Epithelial cell of prostate (primary cell): Measurements from ENCODE around the gene DNM3.

Experiments used
- DNase-seq: peaks from one replicate; pipeline ENCODE4 v3.0.0-alpha.2; 2011; ENCODE audit warnings: low read depth, low spot score
- H3K27ac ChIP-seq: fragments of 450-650 bp; 2 replicates; pipeline ENCODE4 v1.5.1; 2017; ENCODE audit warnings: mild to moderate bottlenecking

The DNM3 gene

GRCh38 chr1:172083191-172083590 lies 241.9 kb downstream of the DNM3 start:
- no peak overlapping the region for H3K27ac ChIP-seq
- DNase-seq = no peak

- no peak overlapping the region for H3K27ac ChIP-seq
- no peak for DNase-seq
Observed at GRCh38 chr1:172084876-172085275, 243.6 kb downstream of the DNM3 start.

GRCh38 chr1:172085317-172085716 lies 244.0 kb downstream of the DNM3 start:
- DNase-seq = no peak
- no peak overlapping the region for H3K27ac ChIP-seq

- no peak overlapping the region for H3K27ac ChIP-seq
- no peak for DNase-seq
Observed at GRCh38 chr1:172086137-172086536, 244.8 kb downstream of the DNM3 start.

- DNase-seq = no peak
- H3K27ac ChIP-seq = no peak overlapping the region
Observed at GRCh38 chr1:172088256-172088655, 247.0 kb downstream of the DNM3 start.

- no peak overlapping the region for H3K27ac ChIP-seq
- DNase-seq = no peak
Observed at GRCh38 chr1:172089768-172090510, 248.6 kb downstream of the DNM3 start.

- DNase-seq = no peak
Observed at GRCh38 chr1:172090511-172090817, 249.2 kb downstream of the DNM3 start.

GRCh38 chr1:172095846-172096245 lies 254.5 kb downstream of the DNM3 start:
- H3K27ac ChIP-seq = no peak overlapping the region
- DNase-seq = no peak

More at GRCh38 chr1:172090511-172090817, 249.2 kb downstream of the DNM3 start:
- no peak overlapping the region for H3K27ac ChIP-seq

- DNase-seq = no peak
- H3K27ac ChIP-seq = no peak overlapping the region
Observed at GRCh38 chr1:172105230-172105629, 263.9 kb downstream of the DNM3 start.

- DNase-seq = no peak
- no peak overlapping the region for H3K27ac ChIP-seq
Observed at GRCh38 chr1:172107316-172107975, 266.1 kb downstream of the DNM3 start.

- H3K27ac ChIP-seq = no peak overlapping the region
- no peak for DNase-seq
Observed at GRCh38 chr1:172108161-172108893, 267.0 kb downstream of the DNM3 start.

- no peak overlapping the region for H3K27ac ChIP-seq
- DNase-seq = no peak
Observed at GRCh38 chr1:172109359-172109758, 268.1 kb downstream of the DNM3 start.

GRCh38 chr1:172112576-172112975 lies 271.3 kb downstream of the DNM3 start:
- DNase-seq = no peak
- no peak overlapping the region for H3K27ac ChIP-seq

- DNase-seq = no peak
- no peak overlapping the region for H3K27ac ChIP-seq
Observed at GRCh38 chr1:172117800-172118199, 276.5 kb downstream of the DNM3 start.

GRCh38 chr1:172118618-172119017 lies 277.3 kb downstream of the DNM3 start:
- no peak for DNase-seq
- H3K27ac ChIP-seq = no peak overlapping the region

- no peak for DNase-seq
- no peak overlapping the region for H3K27ac ChIP-seq
Observed at GRCh38 chr1:172119184-172119583, 277.9 kb downstream of the DNM3 start.

- DNase-seq = no peak
- no peak overlapping the region for H3K27ac ChIP-seq
Observed at GRCh38 chr1:172120381-172120780, 279.1 kb downstream of the DNM3 start.

- no peak for DNase-seq
- H3K27ac ChIP-seq = no peak overlapping the region
Observed at GRCh38 chr1:172121081-172121717, 279.9 kb downstream of the DNM3 start.

- H3K27ac ChIP-seq = no peak overlapping the region
- DNase-seq = no peak
Observed at GRCh38 chr1:172122381-172122780, 281.1 kb downstream of the DNM3 start.

- no peak overlapping the region for H3K27ac ChIP-seq
- no peak for DNase-seq
Observed at GRCh38 chr1:172125250-172125649, 284.0 kb downstream of the DNM3 start.
